Naive thymus-derived CD4-positive, alpha-beta T cell (primary cell): ENCODE results near the gene PRODH2. TPM values are rescaled to one million over a fixed set of nuclear protein-coding genes. Genes with fewer than 3 reads are reported as not detected.

ENCODE experiments used
- ATAC-seq: fragments of 150-1000 bp; cut with Tn5 transposase; 2 replicates; pipeline ENCODE4 v1.10.0; 2021; ENCODE audit warnings: mild to moderate bottlenecking, moderate library complexity
- CTCF ChIA-PET: fragments of 350-600 bp; sonication (Branson Sonifier 250); formaldehyde crosslinking; loops from one replicate; lab custom pipeline; 2021; ENCODE audit warnings: antibody characterized with exemption; lab: Charles Lee
- POLR2A ChIA-PET: fragments of 350-600 bp; sonication (Branson Sonifier 250); formaldehyde crosslinking; loops from one replicate; lab custom pipeline; 2021; ENCODE audit warnings: antibody characterized with exemption, inconsistent platforms; lab: Charles Lee
- DNase-seq, 9 donors: peaks; one replicate each; pipeline versions ENCODE4 v3.0.0 to v3.0.0-alpha.2; 2020 to 2022; ENCODE audit warnings: mixed read lengths in 1 of 9
- H3K27ac ChIP-seq: one replicate; pipeline ENCODE4 v1.7.0; 2013; ENCODE audit warnings: mild to moderate bottlenecking, low read depth, low read length, moderate library complexity
- H3K27me3 ChIP-seq, 2 donors: one replicate each; pipeline ENCODE4 v1.7.0; 2013; ENCODE audit warnings: low read length in 2 of 2, mild to moderate bottlenecking in 2 of 2, moderate library complexity in 2 of 2; ENCODE audit not compliant: control insufficient read depth in 2 of 2, insufficient read depth in 2 of 2
- H3K36me3 ChIP-seq, 3 experiments: 1 replicate in 2 of 3; 2 replicates in 1 of 3; pipeline ENCODE4 v1.7.0; 2013; ENCODE audit warnings: low read length in 3 of 3, mild to moderate bottlenecking in 3 of 3, moderate library complexity in 1 of 3; ENCODE audit not compliant: insufficient read depth in 3 of 3, control insufficient read depth in 2 of 3
- H3K4me1 ChIP-seq, 2 donors: one replicate each; pipeline ENCODE4 v1.7.0; 2013; ENCODE audit warnings: low read length in 2 of 2, mild to moderate bottlenecking in 2 of 2, moderate library complexity in 1 of 2; ENCODE audit not compliant: control insufficient read depth in 2 of 2, insufficient read depth in 2 of 2
- H3K4me3 ChIP-seq: 2 replicates; pipeline ENCODE4 v1.7.0; 2013; ENCODE audit warnings: mild to moderate bottlenecking, low read length
- H3K9me3 ChIP-seq, 3 experiments: 1 replicate in 2 of 3; 2 replicates in 1 of 3; pipeline ENCODE4 v1.7.0; 2013; ENCODE audit warnings: low read length in 3 of 3; ENCODE audit not compliant: control insufficient read depth in 2 of 3
- H3K27ac Mint-ChIP-seq, 9 donors: one replicate each; pipeline ENCODE4 v1.8.0; 2020 to 2022; ENCODE audit warnings: mixed read lengths in 9 of 9, mild to moderate bottlenecking in 8 of 9, moderate library complexity in 5 of 9, inconsistent platforms in 2 of 9
- H3K27me3 Mint-ChIP-seq, 5 donors: one replicate each; pipeline ENCODE4 v1.8.0; 2021 to 2022; ENCODE audit warnings: mixed read lengths in 5 of 5, mild to moderate bottlenecking in 1 of 5
- H3K36me3 Mint-ChIP-seq, 5 donors: one replicate each; pipeline ENCODE4 v1.8.0; 2020 to 2022; ENCODE audit warnings: mixed read lengths in 5 of 5, mild to moderate bottlenecking in 3 of 5, inconsistent platforms in 1 of 5
- H3K4me1 Mint-ChIP-seq, 7 donors: one replicate each; pipeline ENCODE4 v1.8.0; 2020 to 2022; ENCODE audit warnings: mixed read lengths in 7 of 7, mild to moderate bottlenecking in 3 of 7, inconsistent platforms in 1 of 7
- H3K4me3 Mint-ChIP-seq, 10 donors: one replicate each; pipeline ENCODE4 v1.8.0; 2020 to 2022; ENCODE audit warnings: mild to moderate bottlenecking in 10 of 10, mixed read lengths in 10 of 10, moderate library complexity in 6 of 10, inconsistent platforms in 2 of 10
- H3K9me3 Mint-ChIP-seq, 11 donors: one replicate each; pipeline ENCODE4 v1.8.0; 2020 to 2022; ENCODE audit warnings: mixed read lengths in 11 of 11, mild to moderate bottlenecking in 4 of 11, inconsistent platforms in 1 of 11, moderate library complexity in 1 of 11
- intact Hi-C, 2 donors: fragments of 100-400 bp; cut with micrococcal nuclease; formaldehyde crosslinking; loops; one replicate each; pipeline ENCODE4 v1.15.1; 2023
- polyA plus RNA-seq, 2 donors: library from polyadenylated mRNA; unstranded; fragments of 300-500 nt; fragmentation: Illumina TruSeq; gene quantifications; one replicate each; pipeline ENCODE4 v1.2.3, GENCODE V29; 2021
- total RNA-seq, 6 experiments: library from RNA in 5 of 6; stranded (reverse) in 5 of 6; gene quantifications; 1 replicate in 5 of 6; 2 replicates in 1 of 6; pipeline ENCODE4 v1.2.3 and lab custom pipeline; 2021 to 2026

Gene PRODH2
- total and polyA plus RNA-seq, 7 experiments from 2014 or later, result not detected

GRCh38 chr19:35791814-35792279 is 20.8 kb downstream of the PRODH2 start:
- H3K4me1 Mint-ChIP-seq, result peaks cover 0 to 2% (median 0%) of the 10 kb centered on the region in 7 donors
- no peak overlapping the region for H3K4me3 Mint-ChIP-seq
- peaks cover 11 to 19% (median 14%) of the 10 kb centered on the region in 5 donors for H3K27me3 Mint-ChIP-seq
- no peak overlapping the region for H3K27ac ChIP-seq
- intact Hi-C loops, result no loop called here
- ChIA-PET CTCF (no interaction called here), POLR2A (interaction anchor here (0.6 kb wide), 1 partner anchor 32 kb away, joined by 3 read pairs; no protein-coding TSS in a partner anchor)
- H3K27me3 ChIP-seq, result no peaks in the 10 kb centered on the region
- H3K9me3 Mint-ChIP-seq, result no peaks in the 10 kb centered on the region
- DNase-seq, result no peak
- no peaks in the 10 kb centered on the region for H3K36me3 Mint-ChIP-seq
- ATAC-seq, result no peak
- no peak overlapping the region for H3K27ac Mint-ChIP-seq
- H3K4me3 ChIP-seq, result no peak overlapping the region
- no peaks in the 10 kb centered on the region for H3K36me3 ChIP-seq
- H3K9me3 ChIP-seq, result no peaks in the 10 kb centered on the region
- H3K4me1 ChIP-seq, result no peaks in the 10 kb centered on the region

GRCh38 chr19:35790981-35791813 is 21.4 kb downstream of the PRODH2 start:
- Mint-ChIP-seq H3K4me1 (no peaks in the 10 kb centered on the region), H3K36me3 (no peaks in the 10 kb centered on the region), H3K9me3 (no peaks in the 10 kb centered on the region), H3K27ac (no peak overlapping the region), H3K27me3 (peaks cover 4 to 13% (median 8%) of the 10 kb centered on the region in 5 donors), H3K4me3 (no peak overlapping the region)
- Histone ChIP-seq H3K27ac (no peak overlapping the region), H3K4me1 (no peaks in the 10 kb centered on the region), H3K9me3 (no peaks in the 10 kb centered on the region), H3K4me3 (no peak overlapping the region), H3K27me3 (no peaks in the 10 kb centered on the region), H3K36me3 (no peaks in the 10 kb centered on the region)
- POLR2A ChIA-PET, result no interaction called here
- intact Hi-C loops, result no loop called here
- CTCF ChIA-PET, result no interaction called here
- DNase-seq (peak in 1 of 9 donors; percentile 11), ATAC-seq (no peak)

GRCh38 chr19:35789978-35790944 is 22.4 kb downstream of the PRODH2 start:
- Mint-ChIP-seq H3K27me3 (peaks cover 0 to 8% (median 5%) of the 10 kb centered on the region in 5 donors), H3K9me3 (no peaks in the 10 kb centered on the region), H3K36me3 (no peaks in the 10 kb centered on the region), H3K27ac (no peak overlapping the region), H3K4me1 (no peaks in the 10 kb centered on the region), H3K4me3 (no peak overlapping the region)
- Histone ChIP-seq H3K4me1 (no peaks in the 10 kb centered on the region), H3K36me3 (peaks cover 0 to 1% (median 0%) of the 10 kb centered on the region in 3 experiments), H3K27me3 (no peaks in the 10 kb centered on the region), H3K4me3 (no peak overlapping the region), H3K27ac (no peak overlapping the region), H3K9me3 (no peaks in the 10 kb centered on the region)
- ChIA-PET POLR2A (no interaction called here), CTCF (no interaction called here)
- DNase-seq, result no peak
- no peak for ATAC-seq
- intact Hi-C loops, result no loop called here

GRCh38 chr19:35789195-35789977 is 23.3 kb downstream of the PRODH2 start:
- no peaks in the 10 kb centered on the region for H3K4me1 ChIP-seq
- CTCF ChIA-PET, result no interaction called here
- no peak overlapping the region for H3K27ac ChIP-seq
- H3K27ac Mint-ChIP-seq, result no peak overlapping the region
- no peaks in the 10 kb centered on the region for H3K27me3 ChIP-seq
- H3K9me3 Mint-ChIP-seq, result no peaks in the 10 kb centered on the region
- H3K36me3 ChIP-seq, result peaks cover 0 to 7% (median 0%) of the 10 kb centered on the region in 3 experiments
- no peaks in the 10 kb centered on the region for H3K4me1 Mint-ChIP-seq
- no peak for ATAC-seq
- intact Hi-C loops, result no loop called here
- peaks cover 0 to 8% (median 5%) of the 10 kb centered on the region in 5 donors for H3K27me3 Mint-ChIP-seq
- DNase-seq, result no peak
- POLR2A ChIA-PET, result no interaction called here
- no peaks in the 10 kb centered on the region for H3K9me3 ChIP-seq
- no peak overlapping the region for H3K4me3 ChIP-seq
- H3K36me3 Mint-ChIP-seq, result no peaks in the 10 kb centered on the region
- H3K4me3 Mint-ChIP-seq, result no peak overlapping the region

- peaks cover 0 to under 1% (median 0%) of the 10 kb centered on the region in 5 donors for H3K36me3 Mint-ChIP-seq
- peaks cover 0 to 4% (median 0%) of the 10 kb centered on the region in 5 donors for H3K27me3 Mint-ChIP-seq
- Histone ChIP-seq H3K4me1 (no peaks in the 10 kb centered on the region), H3K9me3 (no peaks in the 10 kb centered on the region), H3K36me3 (peaks cover 0 to 7% (median 0%) of the 10 kb centered on the region in 3 experiments), H3K27ac (no peak overlapping the region), H3K27me3 (no peaks in the 10 kb centered on the region), H3K4me3 (no peak overlapping the region)
- intact Hi-C loops, result no loop called here
- POLR2A ChIA-PET, result no interaction called here
- H3K9me3 Mint-ChIP-seq, result no peaks in the 10 kb centered on the region
- no peak for ATAC-seq
- CTCF ChIA-PET, result interaction anchor here (0.6 kb wide), 1 partner anchor 389 kb away, joined by 5 read pairs; no protein-coding TSS in a partner anchor
- peak overlapping the region in 1 of 9 donors; percentile 52 for H3K27ac Mint-ChIP-seq
- DNase-seq, result no peak
- no peak overlapping the region for H3K4me3 Mint-ChIP-seq
- no peaks in the 10 kb centered on the region for H3K4me1 Mint-ChIP-seq
Measured at GRCh38 chr19:35788205-35788960, 24.3 kb downstream of the PRODH2 start.
